Measurements from ENCODE around the gene PTTG1IP2. TPM values are rescaled to one million over a fixed set of nuclear protein-coding genes. Genes with fewer than 3 reads are reported as not detected.

Gene PTTG1IP2
- total RNA-seq (not detected), polyA plus RNA-seq (not detected), total RNA-seq (0 reads per million in 6 experiments)

- Mint-ChIP-seq H3K9me3 (peaks cover 0 to 16% (median 15%) of the 10 kb centered on the region in 9 donors), H3K27ac (no peak within 1 kb of the TSS), H3K27me3 (peaks cover 0 to 22% (median 12%) of the 10 kb centered on the region in 5 donors), H3K4me1 (no peaks in the 10 kb centered on the region), H3K36me3 (peaks cover 0 to 17% (median 15%) of the 10 kb centered on the region in 3 donors), H3K4me3 (no peak within 1 kb of the TSS)
- POLR2A ChIA-PET: no interaction called here
- ATAC-seq (no peak), DNase-seq (no peak)
Measured at GRCh38 chr7:90469554-90469953, at the start of gene PTTG1IP2. Gene PTTG1IP2, plus strand, starts transcription at chr7:90469639. Its CDS starts 148 bp downstream, at chr7:90469787.

DNA sequence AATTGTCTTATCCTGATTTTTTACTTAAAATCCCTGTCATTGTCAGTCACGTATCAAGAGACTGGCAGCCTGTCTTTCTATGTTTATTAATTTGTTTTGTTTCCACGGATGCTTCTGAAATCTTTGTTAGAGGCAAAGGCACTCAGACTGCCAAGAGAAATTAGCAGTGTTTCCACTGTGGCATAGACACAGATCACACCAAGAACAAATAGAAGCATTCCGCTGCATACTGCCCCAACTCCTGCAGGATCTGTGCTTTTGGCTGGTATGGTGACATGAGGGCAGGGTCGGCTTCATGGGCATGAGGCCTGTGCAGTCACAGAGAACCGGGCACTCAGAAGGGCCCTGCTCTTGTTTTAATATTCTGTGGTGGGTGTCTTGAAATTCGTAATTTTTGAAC, 47.8 kb upstream of the PTTG1IP2 start:
- H3K4me3 Mint-ChIP-seq: no peak overlapping the region
- H3K27me3 Mint-ChIP-seq: no peaks in the 10 kb centered on the region
- H3K27ac Mint-ChIP-seq: no peak overlapping the region
- no peaks in the 10 kb centered on the region for H3K36me3 Mint-ChIP-seq
- no peak for DNase-seq
- ATAC-seq: no peak
- POLR2A ChIA-PET: no interaction called here
- no peaks in the 10 kb centered on the region for H3K9me3 Mint-ChIP-seq
- H3K4me1 Mint-ChIP-seq: no peaks in the 10 kb centered on the region

GRCh38 chr7:90424720-90425119, 44.7 kb upstream of the PTTG1IP2 start:
- DNase-seq: no peak
- Mint-ChIP-seq H3K4me3 (no peak overlapping the region), H3K27ac (peak overlapping the region in 1 of 10 donors; percentile 6), H3K27me3 (peaks cover 1 to 13% (median 5%) of the 10 kb centered on the region in 5 donors), H3K36me3 (no peaks in the 10 kb centered on the region), H3K9me3 (no peaks in the 10 kb centered on the region), H3K4me1 (no peaks in the 10 kb centered on the region)
- POLR2A ChIA-PET: no interaction called here
- ATAC-seq: no peak

- ATAC-seq (no peak), DNase-seq (no peak)
- Mint-ChIP-seq H3K4me1 (no peaks in the 10 kb centered on the region), H3K9me3 (no peaks in the 10 kb centered on the region), H3K27me3 (peaks cover 1 to 19% (median 10%) of the 10 kb centered on the region in 5 donors), H3K36me3 (no peaks in the 10 kb centered on the region), H3K27ac (no peak overlapping the region), H3K4me3 (no peak overlapping the region)
- POLR2A ChIA-PET: no interaction called here
Measured at GRCh38 chr7:90425376-90425775, 44.1 kb upstream of the PTTG1IP2 start.

GRCh38 chr7:90430614-90431460, 38.6 kb upstream of the PTTG1IP2 start:
- no peaks in the 10 kb centered on the region for H3K4me1 Mint-ChIP-seq
- H3K27ac Mint-ChIP-seq: no peak overlapping the region
- POLR2A ChIA-PET: no interaction called here
- peaks cover 6 to 58% (median 28%) of the 10 kb centered on the region in 5 donors for H3K27me3 Mint-ChIP-seq
- H3K36me3 Mint-ChIP-seq: peaks cover 0 to 6% (median 3%) of the 10 kb centered on the region in 3 donors
- DNase-seq: no peak
- ATAC-seq: no peak
- peaks cover 0 to 18% (median 0%) of the 10 kb centered on the region in 9 donors for H3K9me3 Mint-ChIP-seq
- H3K4me3 Mint-ChIP-seq: no peak overlapping the region

DNA sequence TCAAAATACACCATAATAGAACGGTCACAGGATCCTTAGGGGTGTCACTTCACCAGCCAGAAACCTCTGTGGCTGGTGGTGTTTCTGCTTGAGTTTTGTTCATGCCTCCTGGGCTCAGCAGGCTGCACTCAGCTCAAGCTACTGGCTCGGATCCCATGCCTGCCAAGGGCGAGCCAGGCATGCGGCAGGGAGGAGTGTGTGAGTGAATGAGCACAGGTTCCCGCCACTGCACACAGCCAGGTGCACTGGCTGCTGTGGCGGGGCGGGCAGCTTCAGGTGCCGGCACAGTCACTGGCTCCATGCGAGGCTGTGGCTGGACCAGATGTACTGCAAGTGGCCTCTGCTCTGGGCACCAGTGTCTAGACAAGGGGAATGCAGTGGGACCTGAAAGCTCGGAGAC, 36.7 kb upstream of the PTTG1IP2 start:
- peaks cover 6 to 58% (median 33%) of the 10 kb centered on the region in 5 donors for H3K27me3 Mint-ChIP-seq

DNA sequence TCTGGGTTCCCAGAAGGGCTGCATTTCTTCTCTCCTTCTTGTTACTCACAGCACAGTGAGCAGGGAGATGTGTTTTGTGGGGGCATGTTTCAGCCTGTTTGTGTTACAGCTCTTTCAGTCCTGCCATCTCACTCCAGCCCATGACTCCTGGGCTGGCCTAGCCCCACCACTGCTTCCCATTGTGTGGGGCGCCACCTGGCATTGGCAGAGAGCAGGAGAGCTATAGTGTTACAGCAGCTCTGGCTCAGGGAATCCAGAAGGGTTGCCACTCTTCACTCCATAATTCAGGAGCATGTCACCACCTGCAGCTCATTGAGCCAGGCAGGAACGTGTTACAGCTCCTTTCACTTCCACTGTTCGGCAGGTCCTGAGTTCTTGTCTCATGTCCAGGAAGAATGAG, 36.2 kb upstream of the PTTG1IP2 start:
- H3K4me3 Mint-ChIP-seq: no peak overlapping the region
- H3K27ac Mint-ChIP-seq: no peak overlapping the region
- DNase-seq (no peak), ATAC-seq (no peak)
- peaks cover 0 to 6% (median 3%) of the 10 kb centered on the region in 3 donors for H3K36me3 Mint-ChIP-seq
- H3K27me3 Mint-ChIP-seq: peaks cover 6 to 58% (median 33%) of the 10 kb centered on the region in 5 donors
- peaks cover 0 to 18% (median 0%) of the 10 kb centered on the region in 9 donors for H3K9me3 Mint-ChIP-seq
- no peaks in the 10 kb centered on the region for H3K4me1 Mint-ChIP-seq
- POLR2A ChIA-PET: no interaction called here

More for the DNA sequence above, 36.7 kb upstream of the PTTG1IP2 start:
- ATAC-seq: no peak
- no peak overlapping the region for H3K27ac Mint-ChIP-seq
- H3K9me3 Mint-ChIP-seq: peaks cover 0 to 18% (median 0%) of the 10 kb centered on the region in 9 donors
- H3K36me3 Mint-ChIP-seq: peaks cover 0 to 6% (median 3%) of the 10 kb centered on the region in 3 donors
- POLR2A ChIA-PET: no interaction called here
- no peak overlapping the region for H3K4me3 Mint-ChIP-seq
- H3K4me1 Mint-ChIP-seq: no peaks in the 10 kb centered on the region
- no peak for DNase-seq

GRCh38 chr7:90445633-90446032, 23.8 kb upstream of the PTTG1IP2 start:
- POLR2A ChIA-PET: no interaction called here
- DNase-seq: no peak
- ATAC-seq: no peak
- no peak overlapping the region for H3K27ac Mint-ChIP-seq
- H3K4me1 Mint-ChIP-seq: no peaks in the 10 kb centered on the region
- H3K36me3 Mint-ChIP-seq: no peaks in the 10 kb centered on the region
- H3K27me3 Mint-ChIP-seq: peaks cover 0 to 18% (median 6%) of the 10 kb centered on the region in 5 donors
- no peak overlapping the region for H3K4me3 Mint-ChIP-seq
- no peaks in the 10 kb centered on the region for H3K9me3 Mint-ChIP-seq

DNA sequence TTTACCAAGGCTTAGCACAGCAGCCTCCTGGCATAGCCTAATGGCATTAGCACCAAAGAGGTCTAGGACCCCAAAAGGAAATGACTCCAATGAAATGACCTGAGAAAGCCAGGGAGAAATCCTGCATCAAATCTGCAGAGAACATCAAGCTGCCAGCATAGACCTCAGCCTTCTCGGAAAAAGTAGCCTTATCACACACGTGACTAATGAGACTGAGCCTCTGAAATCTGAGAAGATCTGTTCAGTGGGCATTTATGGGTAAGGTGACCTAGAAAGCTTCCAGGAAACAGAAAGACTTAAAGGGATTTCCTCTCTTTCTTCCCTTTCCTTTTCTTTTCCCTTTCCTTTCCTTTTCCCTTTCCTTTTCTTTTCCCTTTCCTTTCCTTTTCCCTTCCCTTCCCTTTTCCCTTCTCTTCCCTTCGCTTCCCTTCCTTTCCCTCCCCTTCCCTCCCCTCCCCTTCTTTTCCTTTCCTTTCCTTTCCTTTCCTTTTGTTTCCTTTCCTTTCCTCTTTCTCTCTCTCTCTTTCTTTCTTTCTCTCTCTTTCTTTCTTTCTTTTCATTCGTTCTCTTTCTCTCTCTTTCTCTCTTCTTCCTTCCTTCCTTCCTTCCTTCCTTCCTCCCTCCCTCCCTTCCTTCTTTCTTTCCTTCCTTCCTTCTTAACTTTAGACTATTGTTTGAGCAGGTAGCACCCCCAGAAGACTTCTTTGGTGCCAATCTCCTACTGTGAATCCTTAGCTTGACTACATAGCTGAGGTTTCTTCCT, 23.1 kb upstream of the PTTG1IP2 start:
- Mint-ChIP-seq H3K9me3 (no peaks in the 10 kb centered on the region), H3K4me3 (no peak overlapping the region), H3K27ac (no peak overlapping the region), H3K36me3 (no peaks in the 10 kb centered on the region), H3K27me3 (peaks cover 0 to 18% (median 6%) of the 10 kb centered on the region in 5 donors), H3K4me1 (no peaks in the 10 kb centered on the region)
- ATAC-seq (no peak), DNase-seq (no peak)
- POLR2A ChIA-PET: no interaction called here

- DNase-seq (no peak), ATAC-seq (no peak)
- Mint-ChIP-seq H3K4me3 (no peak overlapping the region), H3K9me3 (no peaks in the 10 kb centered on the region), H3K27ac (no peak overlapping the region), H3K36me3 (no peaks in the 10 kb centered on the region), H3K27me3 (peaks cover 6 to 13% (median 10%) of the 10 kb centered on the region in 5 donors), H3K4me1 (peaks cover 6 to 8% (median 6%) of the 10 kb centered on the region in 4 donors)
- POLR2A ChIA-PET: no interaction called here
Measured at GRCh38 chr7:90453259-90453891, 16.1 kb upstream of the PTTG1IP2 start.

DNA sequence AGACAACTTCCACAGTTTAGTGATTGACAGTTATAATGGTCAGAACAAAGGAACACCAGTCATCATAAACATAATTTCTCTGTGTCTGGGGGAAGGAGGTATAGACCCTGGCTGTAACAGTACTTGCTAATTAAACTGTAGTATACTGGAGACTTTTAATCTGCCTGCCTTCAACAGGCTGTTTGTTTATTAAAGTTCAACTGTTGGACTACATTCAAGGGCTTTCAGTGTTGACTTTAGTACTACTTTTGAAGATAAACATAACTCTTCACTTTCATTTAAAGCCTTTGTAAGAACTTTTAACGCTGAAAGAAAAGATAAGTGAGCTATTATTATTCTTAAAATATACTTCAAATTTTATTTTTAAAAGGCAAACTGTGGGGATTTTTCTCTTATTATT, 15.5 kb upstream of the PTTG1IP2 start:
- Mint-ChIP-seq H3K4me1 (peaks cover 6 to 8% (median 6%) of the 10 kb centered on the region in 4 donors), H3K4me3 (no peak overlapping the region), H3K36me3 (no peaks in the 10 kb centered on the region), H3K27me3 (peaks cover 6 to 13% (median 11%) of the 10 kb centered on the region in 5 donors), H3K9me3 (no peaks in the 10 kb centered on the region), H3K27ac (no peak overlapping the region)
- ATAC-seq (no peak), DNase-seq (no peak)
- POLR2A ChIA-PET: no interaction called here

GRCh38 chr7:90455163-90456030, 14.0 kb upstream of the PTTG1IP2 start:
- peak overlapping the region in 3 of 10 donors; percentile 8 to 83 (median 47) for H3K27ac Mint-ChIP-seq

More at GRCh38 chr7:90455163-90456030, 14.0 kb upstream of the PTTG1IP2 start:
- DNase-seq (peak in 3 of 10 donors; percentile 40 to 49 (median 40)), ATAC-seq (peak; percentile 53 to 72)
- Mint-ChIP-seq H3K27me3 (peaks cover 6 to 13% (median 11%) of the 10 kb centered on the region in 5 donors), H3K4me3 (peak overlapping the region in 6 of 10 donors; percentile 9 to 73 (median 48)), H3K36me3 (no peaks in the 10 kb centered on the region), H3K9me3 (no peaks in the 10 kb centered on the region), H3K4me1 (peaks cover 6 to 8% (median 6%) of the 10 kb centered on the region in 4 donors)
- POLR2A ChIA-PET: interaction anchor here (0.6 kb wide), 1 partner anchor 53 kb away, joined by 4 read pairs; no protein-coding TSS in a partner anchor

Data from naive thymus-derived CD8-positive, alpha-beta T cell (primary cell).